Measurements from ENCODE around the gene NFIA.

NFIA gene

GRCh38 chr1:61132645-61133334, 50.4 kb downstream of the NFIA start:
- no peak for DNase-seq

DNA sequence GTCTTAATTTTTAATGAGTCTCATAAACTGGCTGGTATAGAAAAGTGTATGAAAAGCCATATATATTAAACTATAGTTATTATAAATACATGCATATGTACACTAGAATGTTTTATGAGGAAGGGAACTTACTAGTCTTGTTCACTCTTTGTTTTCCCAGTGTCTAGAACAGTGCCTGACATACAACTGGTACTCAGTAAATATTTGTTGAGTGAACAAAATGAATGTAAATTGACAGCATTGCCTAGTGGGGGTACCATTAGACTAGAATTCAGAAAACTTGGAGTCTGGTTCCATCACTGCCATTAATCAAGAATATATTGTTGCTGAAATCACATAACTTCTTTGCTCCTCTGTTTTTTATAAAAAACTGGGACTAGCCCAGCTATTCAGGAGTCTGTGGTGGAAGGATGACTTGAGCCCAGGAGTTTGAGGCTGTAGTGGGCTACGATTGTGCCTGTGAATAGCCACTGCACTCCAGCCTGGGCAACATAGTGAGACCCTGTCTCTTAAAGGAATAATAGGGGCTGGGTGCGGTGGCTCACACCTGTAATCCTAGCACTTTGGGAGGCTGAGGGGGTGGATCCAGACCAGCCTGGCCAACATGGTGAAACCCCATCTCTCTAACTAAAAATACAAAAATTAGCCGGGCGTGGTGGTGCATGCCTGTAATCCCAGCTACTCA, 51.1 kb downstream of the NFIA start:
- no peak for DNase-seq

- no peak for DNase-seq
These were observed 52.9 kb downstream of the NFIA start for GRCh38 chr1:61135291-61135690.

GRCh38 chr1:61138305-61138704, 55.9 kb downstream of the NFIA start:
- no peak for DNase-seq

DNA sequence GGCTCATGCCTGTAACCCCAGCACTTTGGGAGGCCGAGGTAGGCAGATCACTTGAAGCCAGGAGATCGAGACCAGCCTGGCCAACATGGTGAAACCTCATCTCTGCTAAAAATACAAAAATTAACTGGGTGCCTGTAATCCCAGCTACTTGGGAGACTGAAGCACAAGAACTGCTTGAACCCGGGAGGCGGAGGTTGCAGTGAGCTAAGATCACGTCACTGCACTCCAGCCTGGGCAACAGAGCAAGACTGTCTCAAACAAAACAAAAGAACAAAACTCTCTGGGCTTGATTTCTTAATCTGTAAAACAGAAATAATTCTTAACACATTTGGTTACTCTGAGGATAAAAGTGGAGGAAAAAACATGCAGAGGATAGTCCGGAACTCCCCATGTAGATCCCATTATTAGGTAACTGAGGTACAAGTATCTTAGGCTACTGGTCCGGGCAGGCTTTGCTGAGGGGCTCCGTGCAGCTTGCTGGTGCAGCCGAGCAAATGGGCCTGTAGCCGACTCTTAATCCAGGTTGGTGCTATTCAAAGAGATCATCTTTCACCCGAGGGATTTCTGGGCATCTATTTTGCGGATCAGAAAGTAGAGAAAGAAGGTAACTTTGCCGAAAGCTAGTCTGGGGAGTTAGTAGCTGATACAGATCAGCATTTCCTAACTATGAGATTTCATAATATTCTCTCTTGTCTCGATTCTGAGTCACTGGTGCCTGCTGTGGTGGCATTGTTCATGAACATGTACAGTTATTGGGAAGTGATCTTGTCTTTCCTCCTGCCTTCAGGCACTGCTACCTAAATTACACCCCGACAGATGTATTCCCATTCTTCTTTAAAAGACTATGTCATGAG, 56.8 kb downstream of the NFIA start:
- no peak for DNase-seq

GRCh38 chr1:61139775-61140549, 57.6 kb downstream of the NFIA start:
- DNase-seq, result no peak

DNA sequence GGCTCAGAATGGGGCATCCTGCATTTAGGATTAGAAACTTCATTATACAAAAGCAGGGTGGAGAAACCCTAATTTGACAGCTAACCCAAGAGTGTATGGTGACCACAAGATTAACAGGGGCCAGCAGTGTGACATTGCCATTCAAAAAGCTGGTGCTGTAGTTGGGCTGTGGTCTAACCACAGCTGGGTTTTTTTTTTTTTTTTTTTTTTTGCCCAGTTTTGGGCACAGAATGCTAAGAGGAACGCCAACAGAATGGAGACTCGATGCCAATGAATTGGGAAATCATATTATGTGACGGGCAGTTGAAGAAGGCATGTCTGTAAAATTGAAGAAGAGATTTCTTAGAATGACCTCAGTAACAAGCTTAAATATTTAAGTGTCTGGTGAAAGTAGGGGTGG, 58.4 kb downstream of the NFIA start:
- no peak for DNase-seq

GRCh38 chr1:61141288-61142042, 59.1 kb downstream of the NFIA start:
- DNase-seq, result no peak

DNA sequence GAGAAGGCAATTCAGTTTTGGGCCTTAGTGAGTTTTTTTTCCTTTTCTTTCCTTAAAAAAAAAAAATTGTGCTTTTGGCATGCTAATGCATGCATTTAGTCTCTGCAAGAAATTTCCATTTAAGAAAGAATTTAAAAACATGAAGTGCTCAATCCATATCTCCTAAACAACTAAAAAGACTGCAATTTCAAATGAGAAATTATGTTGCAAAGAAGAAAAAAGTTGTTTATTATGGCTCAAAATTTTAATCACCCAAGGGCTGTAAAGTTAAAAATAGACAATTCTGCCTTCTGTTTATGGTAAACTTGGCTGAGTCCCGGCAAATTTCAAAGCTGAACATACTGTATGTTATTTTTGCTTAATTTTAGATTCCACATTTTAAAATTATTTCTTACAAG, 59.7 kb downstream of the NFIA start:
- no peak for DNase-seq

DNA sequence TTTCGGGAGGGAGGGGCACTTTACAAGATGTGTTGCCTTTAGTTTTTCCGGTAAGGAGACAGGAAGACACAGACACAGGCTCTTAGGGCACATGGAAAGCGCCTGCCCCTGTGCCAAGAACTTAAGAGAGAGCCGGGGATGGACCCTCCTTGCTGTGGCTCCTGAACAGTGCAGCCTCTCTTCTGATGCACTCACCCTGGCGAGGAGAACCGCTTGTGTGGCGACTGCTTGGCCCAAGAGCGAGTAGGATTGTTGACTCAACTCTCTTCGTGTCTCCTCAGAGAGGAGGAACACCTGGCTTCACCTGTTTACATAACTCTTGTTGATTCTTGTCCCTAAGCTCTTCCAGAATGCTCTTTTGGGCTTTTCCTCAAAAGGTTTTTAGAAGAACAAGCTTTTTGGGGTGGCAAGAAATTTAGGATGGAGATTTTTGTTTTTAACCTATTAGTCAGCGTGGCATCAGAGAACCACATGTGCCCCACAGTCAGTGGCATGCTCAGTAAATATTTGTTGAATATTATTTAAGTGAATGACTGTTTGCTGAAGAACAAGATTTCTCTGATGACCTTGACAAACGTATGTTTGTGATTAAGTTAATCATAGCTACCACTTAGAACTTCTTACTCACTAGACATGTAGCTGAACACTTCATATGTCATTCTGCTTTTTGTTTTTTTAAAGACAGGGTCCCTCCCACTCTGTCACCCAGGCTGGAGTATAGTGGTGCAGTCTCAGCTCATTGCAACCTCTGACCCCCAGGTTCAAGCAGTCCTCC, 60.6 kb downstream of the NFIA start:
- no peak for DNase-seq

DNA sequence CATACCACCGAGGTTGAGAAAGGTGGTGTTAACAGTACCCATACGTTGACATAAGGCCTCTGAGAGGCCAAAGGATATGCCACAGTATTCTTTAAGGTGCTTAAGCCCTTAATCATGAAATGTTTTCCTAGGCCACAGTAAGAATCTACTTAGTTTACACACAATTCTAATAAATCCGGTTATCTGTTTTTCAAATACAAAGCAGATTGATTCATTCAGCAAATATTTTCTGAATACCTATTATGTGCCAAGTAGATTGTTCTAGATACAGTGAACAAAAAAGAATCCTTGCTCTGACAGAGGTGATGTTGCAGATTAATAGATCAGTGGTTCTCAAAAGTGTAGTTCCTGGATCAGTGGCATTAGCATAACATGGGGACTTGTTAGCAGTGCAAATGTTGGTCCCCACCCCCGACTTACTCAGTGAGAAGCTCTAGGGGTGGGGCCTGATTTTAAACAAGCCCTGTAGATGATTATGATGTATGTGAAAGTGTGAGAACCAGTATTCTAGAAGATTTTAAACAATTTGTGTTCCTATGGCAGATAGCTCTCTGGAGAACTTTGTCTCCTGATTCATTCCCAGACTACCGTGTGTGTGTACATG, 61.6 kb downstream of the NFIA start:
- DNase-seq, result no peak

DNA sequence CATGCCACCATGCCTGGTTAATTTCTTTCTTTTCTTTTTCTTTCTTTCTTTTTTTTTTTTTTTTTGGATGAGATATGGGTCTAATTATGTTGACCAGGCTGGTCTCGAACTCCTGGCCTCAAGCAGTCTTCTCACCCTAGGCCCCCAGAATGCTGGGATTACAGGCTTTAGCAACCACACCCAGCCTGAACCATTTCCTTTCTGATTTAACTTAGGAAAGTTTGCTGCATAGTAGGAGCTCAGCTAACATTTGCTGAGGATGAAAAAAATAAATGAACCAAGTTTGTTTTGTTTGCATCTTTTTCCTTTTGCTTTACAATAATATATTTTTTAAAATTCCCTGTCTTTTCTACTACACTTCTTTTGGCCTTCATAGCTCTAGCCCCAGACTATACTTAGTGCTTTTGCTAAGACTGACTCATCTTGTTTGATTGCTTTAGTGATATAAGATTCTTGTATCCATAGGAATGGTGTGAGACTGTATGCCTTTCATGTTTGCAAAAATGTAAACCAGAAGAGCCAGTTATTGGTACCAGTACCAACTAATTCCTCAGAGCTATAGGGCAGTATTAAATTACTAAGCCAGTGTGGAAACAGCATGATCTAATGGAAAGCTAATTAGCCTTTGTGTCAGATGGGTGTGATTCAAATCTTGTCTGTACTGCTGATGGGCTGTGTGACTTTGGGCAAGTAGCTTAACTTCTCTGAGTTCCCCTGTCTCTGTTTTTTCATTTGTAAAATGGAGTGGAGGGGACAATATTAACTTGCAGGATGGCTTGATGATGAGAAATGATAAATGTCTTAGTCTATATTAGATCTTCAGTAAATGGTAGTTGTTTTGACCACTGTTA, 66.9 kb downstream of the NFIA start:
- DNase-seq, result no peak

DNA sequence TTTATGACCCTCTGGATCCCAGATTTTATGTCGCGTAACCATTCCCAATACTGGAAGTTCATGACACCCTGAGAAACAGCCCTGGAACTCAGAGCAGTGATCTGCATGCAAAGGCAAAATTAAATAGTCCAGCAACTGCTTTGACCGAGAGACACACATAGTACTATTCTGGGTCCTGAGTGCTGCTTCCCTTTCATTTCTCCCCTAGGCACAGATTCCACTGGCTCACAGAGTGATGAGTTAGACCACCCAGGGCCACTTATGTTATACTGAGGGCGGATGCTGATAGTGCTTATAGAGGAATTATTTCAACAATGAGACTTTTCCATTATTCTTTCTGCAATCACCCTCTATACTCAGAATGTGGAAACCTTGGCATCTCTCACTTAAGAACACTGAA, 69.2 kb downstream of the NFIA start:
- DNase-seq, result no peak

- DNase-seq, result no peak
These were observed 69.7 kb downstream of the NFIA start for GRCh38 chr1:61152066-61152465.

- no peak for DNase-seq
These were observed 70.2 kb downstream of the NFIA start for GRCh38 chr1:61152469-61153105.

DNA sequence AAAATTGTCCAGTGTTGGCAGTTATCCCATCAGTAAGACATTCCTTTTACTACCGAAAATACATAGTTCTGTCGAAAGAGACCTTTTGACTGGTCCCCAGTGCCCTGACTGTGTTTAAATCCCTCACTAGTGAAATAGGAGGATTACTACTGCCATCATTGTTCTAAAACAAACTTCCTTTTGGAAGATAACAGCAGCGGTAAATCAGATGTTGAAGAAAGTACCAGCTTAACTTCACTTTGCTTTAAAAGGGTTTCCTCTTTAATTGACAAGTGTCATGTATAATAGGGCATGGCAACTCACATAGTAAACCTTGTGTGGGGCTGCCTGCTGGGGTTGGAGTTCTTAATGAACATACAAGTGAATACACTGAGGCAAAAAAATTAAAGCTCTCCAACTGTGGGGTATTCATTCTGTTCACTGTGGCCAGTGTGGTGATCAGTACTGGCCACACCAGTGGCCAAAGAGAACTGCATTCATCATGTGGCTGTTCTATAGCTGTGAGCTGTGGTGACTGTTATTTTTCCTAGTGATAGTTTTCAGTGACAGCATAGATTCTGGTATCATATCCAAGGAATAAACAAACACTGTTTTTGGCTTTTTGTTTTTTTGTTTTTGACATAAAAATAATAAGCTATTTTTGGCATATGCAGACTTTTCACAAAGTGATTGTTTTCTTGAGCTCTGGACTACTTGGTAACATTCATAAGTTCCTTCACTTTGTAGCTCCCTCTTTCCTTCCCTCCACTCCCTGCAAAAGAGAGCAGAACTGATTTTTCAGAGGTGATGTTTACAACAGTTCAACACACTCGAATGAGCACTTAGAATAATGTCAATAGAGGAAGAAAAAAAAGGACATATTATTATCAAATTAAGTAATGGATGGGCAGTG, 74.5 kb downstream of the NFIA start:
- no peak for DNase-seq

GRCh38 chr1:61157468-61157987, 75.2 kb downstream of the NFIA start:
- DNase-seq, result peak; percentile 2

- DNase-seq, result no peak
These were observed 76.2 kb downstream of the NFIA start for GRCh38 chr1:61158591-61158990.

Measured in CD4-positive, alpha-beta T cell treated with Interleukin-10 for 1 hour (primary cell).